ENCODE results near the gene PIN4.

DNA sequence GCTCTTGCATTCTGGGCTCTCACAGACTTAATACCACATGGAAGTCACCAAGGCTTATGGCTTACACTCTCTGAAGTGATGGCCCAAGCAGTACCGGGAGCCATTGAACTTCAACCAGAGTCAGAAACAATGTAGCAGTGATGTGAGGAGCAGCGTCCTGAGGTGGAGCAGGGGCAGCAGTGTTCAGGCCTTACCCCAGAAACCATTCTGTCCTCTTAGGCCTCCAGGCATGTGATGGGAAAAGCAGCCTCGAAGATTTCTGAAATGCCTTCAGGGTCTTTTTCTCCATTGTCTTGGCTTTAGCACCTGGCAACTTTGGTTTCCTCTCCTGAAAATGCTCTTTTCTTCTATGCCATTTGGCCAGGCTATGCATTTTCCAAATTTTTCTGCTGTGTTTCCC lies 22.8 kb upstream of the PIN4 start:
- TF ChIP-seq, protein P1, sequence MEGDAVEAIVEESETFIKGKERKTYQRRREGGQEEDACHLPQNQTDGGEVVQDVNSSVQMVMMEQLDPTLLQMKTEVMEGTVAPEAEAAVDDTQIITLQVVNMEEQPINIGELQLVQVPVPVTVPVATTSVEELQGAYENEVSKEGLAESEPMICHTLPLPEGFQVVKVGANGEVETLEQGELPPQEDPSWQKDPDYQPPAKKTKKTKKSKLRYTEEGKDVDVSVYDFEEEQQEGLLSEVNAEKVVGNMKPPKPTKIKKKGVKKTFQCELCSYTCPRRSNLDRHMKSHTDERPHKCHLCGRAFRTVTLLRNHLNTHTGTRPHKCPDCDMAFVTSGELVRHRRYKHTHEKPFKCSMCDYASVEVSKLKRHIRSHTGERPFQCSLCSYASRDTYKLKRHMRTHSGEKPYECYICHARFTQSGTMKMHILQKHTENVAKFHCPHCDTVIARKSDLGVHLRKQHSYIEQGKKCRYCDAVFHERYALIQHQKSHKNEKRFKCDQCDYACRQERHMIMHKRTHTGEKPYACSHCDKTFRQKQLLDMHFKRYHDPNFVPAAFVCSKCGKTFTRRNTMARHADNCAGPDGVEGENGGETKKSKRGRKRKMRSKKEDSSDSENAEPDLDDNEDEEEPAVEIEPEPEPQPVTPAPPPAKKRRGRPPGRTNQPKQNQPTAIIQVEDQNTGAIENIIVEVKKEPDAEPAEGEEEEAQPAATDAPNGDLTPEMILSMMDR (IDR thresholded peaks at IDR 0.05; ENCODE audit: poor library complexity): no peak
- TF ChIP-seq EZH2 (IDR thresholded peaks at IDR 0.05; ENCODE audit: borderline replicate concordance): no peak
- no peak for TF ChIP-seq EZH2phosphoT487 (IDR thresholded peaks at IDR 0.05; ENCODE audit: low read depth, severe bottlenecking, unreplicated experiment)
